HG02943 (cell line): Measurements from ENCODE around the gene RAB26.

Experiments used
- ATAC-seq: cut with Tn5 transposase; IDR thresholded peaks from one replicate; pipeline ENCODE4 v1.9.1; 2021; ENCODE audit warnings: mild to moderate bottlenecking, low read depth, moderate library complexity; ENCODE audit not compliant: unreplicated experiment

The RAB26 gene

DNA sequence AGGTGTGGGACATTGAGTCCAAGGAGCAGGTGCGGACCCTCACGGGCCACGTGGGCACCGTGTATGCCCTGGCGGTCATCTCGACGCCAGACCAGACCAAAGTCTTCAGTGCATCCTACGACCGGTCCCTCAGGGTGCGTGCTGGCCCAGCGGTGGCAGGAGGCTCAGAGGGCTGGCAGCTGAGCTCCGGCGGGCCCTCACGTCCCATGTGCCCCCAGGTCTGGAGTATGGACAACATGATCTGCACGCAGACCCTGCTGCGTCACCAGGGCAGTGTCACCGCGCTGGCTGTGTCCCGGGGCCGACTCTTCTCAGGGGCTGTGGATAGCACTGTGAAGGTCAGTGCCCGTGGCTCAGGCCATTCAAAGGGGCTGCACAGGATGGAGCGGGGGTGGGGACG lies 27.6 kb downstream of the RAB26 start:
- no peak for ATAC-seq

DNA sequence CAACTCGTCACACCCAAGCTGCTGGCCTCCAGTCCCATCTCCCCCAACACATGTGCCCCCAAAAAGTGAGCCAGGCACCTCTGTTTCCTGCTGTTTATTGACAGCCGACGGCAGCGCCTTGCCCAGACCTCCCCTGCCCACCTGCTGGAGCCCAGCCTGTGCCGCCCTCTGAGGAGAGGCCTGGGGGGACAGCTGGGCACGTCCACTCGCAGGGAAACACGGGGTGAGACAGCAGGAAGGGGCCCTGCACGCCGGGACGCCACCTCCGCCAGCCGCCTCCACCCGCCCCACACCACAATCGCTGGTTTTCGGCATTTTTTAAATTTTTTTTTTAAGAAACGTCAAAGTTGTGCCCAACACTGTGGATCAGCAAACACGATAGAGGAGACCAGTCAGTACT lies 28.7 kb downstream of the RAB26 start:
- no peak for ATAC-seq

DNA sequence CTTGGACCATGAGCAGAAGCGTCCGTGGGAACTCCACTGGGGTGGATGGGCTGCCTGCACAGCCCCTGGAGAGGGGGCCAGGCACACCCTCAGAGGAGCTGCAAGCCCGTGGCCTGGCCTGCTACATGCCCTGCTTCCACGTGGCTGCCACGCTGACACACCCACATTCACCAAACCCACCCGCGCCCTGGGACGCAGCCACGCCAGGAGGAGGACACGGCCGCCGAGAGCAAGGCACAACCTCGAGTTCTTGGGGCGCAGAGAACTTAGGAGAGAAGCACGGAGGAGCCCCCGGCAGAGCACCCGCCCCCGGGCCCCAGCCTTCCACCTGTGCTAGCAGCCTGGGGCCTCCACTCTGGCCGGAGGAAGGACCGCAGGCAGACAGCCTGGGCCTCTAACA lies 29.1 kb downstream of the RAB26 start:
- ATAC-seq = no peak

DNA sequence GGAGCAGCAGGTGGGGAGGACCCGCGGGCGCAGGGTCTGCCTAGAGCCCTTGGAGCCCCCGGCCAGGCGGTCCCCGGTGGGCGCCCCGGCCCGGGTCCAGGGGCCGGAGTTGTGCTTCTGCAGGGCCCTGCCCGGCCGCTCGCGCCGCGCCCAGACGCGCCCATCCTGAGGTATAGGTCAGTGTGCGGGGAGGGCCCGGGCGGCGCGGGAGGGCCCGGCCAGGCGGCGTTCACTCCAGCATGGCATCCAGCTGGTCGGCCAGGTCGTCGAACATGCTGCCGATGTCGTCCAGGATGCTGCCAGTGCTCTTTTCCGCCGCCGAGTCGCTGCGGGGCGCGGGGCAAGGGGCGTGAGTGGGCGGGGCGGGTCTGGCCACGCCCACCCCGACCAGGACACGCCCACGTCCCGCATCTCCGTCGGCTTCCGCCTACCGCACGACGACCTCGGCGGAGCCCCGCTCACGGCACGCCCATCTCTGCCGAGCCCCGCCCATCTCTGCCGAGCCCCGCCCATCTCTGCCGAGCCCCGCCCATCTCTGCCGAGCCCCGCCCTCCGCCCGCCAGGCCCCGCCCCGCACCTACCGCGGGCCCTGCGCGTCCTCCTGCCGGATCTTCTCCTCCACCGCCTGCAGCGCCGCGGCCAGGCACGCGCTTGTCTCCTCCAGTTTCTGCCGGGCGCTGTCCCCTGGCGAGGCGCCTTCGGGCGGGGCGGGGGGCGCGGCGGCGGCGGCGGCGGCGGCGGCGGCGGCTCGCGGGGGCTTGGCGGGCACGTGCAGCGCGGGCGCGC lies 30.1 kb downstream of the RAB26 start:
- no peak for ATAC-seq

DNA sequence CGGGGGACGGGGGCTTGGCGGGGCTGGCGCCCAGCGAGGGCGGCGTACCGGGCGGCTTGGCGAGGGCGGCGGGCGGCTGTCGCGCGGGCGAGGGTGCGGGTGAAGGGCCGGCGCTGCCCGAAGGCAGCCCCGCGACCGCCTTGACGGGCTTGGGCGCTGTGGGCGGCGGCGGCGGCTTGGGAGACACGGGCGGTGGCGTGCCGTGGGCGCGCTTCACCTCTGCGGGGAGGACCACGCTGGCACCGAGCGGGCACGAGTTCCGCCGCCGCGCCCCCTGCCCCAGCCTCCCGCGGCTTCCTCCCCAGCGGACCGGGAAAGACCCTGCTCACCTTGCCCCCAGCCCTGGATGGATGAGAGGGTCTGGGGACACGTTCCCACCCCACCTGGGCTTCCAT lies 30.7 kb downstream of the RAB26 start:
- ATAC-seq = no peak

DNA sequence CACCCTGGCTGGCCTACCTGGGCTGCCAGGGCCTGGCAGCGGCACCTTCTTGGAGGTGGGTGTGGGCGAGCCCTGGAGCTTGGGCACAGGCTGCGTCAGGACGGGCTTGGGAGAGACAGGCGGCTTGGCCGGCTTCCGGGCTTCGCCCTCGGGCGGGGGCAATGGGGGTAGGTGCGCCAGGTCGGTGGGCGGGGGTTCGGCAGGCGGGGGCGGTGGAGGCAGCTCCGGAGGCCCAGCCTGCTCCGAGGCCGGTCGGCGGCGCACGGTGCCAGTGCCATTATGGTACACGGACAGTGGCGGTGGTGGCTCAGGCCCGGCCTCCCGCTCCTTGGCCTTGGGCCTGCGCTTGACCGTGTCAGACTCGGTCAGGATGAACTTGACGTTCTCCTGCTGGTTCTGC lies 31.2 kb downstream of the RAB26 start:
- no peak for ATAC-seq

DNA sequence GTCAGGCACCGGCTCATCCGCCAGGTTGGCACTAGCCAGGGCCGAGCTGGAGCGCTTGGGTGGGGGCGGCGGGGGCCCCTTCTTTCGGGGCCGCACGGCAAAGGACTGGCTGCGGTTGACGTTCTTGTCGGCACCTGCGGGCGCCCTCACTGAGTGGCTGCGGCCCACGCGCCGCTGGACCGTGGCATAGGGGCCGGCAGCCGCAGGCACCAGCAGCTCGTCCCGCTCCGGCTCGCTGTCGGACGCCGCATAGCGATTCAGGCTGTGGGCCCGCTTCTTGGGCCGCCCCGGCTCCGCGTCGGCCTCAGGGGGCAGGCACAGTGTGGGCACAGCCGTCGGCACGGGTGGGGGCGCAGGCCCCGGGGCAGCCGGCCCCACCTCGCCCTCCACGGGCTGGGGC lies 32.0 kb downstream of the RAB26 start:
- no peak for ATAC-seq

DNA sequence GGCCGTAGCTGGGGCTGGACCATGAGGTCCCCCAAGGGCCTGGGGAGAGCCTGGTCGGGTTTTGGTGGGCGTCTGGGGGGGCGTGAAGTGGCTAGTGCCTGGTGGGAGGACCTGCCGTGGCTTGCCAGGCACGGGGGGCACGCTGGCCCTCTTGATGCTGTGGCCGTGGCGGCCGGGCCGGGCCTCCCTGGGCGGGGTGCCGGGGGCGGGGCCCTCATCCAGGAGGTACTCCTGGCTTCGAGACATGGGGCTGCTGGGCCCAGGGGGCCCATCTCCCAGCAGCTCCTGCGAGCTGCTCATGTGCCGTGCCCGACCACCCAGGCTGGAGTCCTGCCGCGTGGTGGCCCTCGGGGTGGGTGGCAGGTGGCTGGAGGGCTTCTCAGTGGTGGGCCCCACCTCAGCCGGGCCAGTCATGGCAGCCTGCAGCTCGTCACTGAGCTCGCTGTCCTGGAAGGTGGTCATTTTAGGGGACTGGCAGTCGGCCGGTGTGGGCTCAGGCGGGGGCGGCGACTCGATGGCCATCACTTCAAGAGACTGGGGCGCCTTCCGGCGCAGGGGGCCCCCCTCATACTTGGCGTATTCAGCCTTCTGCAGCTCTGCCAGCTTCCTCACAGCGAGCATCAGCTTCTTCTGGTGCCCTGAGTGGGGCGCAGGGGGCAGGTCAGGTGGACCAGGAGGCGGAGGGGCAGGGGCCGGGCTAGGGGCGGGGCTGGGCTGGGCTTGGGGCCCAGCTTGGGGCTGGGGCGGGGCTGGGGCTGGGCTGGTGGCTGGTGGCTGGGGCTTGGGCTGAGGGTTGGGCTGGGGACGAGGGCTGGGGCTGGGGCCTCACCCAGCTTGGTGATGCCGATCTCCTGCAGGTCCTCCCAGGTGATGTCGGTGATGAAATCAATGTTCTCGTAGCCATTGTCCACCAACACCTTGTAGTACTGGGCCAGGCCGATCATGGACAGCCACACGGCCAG lies 32.8 kb downstream of the RAB26 start:
- ATAC-seq = no peak

DNA sequence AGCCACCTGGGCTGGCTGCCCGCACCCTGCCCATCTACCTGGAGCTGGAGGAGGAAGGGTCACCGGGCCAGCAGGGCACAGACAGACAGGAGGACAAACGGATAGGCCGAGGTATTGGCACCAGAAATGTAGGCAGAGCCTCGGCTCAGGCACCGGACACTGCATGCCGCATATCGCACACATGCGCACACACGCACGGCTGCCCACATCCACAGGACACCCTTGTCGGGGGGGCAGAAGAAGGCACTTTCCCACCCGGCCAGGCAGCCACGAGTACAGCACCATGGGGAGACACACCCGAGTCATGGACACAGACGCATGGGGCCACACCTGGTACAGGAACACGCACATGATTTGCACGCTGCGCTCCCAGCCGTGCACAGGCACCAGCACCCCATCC lies 33.5 kb downstream of the RAB26 start:
- ATAC-seq = no peak

DNA sequence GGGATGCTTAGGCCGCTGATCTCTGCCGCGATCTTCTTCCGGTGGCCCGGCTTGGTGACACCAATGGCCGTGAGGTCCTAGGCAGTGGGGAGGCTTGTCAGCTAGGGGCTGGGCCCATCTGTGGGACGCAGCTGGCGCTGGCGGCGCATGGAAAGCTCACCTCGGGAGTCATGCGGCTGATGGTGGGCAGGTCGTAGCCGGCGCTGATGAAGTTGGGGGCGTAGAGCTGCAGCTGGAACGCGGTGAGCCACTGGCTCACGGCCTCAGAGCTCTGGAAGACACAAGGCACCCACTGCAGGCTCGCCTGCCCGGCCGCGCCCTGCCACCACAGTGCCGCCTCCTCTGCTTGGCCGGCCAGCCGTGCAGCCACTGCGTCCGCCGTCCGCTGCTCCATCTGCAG lies 35.2 kb downstream of the RAB26 start:
- ATAC-seq = no peak

DNA sequence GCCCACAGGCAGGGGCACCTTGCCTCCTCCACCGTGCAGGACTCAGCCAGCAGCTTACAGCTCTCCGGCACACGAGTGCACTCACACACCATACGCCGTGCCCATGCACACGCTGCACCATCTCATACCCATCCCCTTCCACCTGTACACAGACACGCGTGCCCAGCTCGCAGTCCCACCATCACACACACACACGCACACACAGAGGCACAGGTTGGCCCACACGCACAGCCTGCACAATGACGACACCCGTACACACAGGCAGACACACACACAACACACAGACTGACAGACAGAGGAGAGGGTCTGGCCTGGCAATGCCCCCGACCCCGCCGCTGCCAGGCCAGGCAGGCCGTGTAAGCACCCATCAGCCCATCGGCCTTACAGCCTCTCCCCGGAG lies 35.9 kb downstream of the RAB26 start:
- no peak for ATAC-seq

DNA sequence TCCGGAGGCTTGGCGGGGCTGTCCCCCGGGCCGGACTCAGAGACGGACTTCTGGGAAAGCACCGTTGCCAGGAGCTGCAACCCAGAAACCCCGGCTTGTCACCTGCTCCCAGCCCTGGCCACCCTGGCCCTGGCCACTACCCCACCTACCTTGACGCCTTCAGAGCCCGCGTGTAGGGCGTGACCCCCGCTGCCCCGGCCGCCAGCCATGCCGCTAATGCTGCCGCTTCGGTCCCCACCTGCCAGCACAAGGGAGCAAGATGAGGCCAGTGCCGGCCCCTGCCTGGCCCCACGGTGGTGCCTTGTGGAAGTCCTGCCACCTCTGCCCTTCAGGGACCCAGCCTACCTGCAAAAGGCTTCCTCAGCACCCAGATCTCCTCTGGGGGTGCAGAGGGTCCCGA lies 36.5 kb downstream of the RAB26 start:
- ATAC-seq = no peak

DNA sequence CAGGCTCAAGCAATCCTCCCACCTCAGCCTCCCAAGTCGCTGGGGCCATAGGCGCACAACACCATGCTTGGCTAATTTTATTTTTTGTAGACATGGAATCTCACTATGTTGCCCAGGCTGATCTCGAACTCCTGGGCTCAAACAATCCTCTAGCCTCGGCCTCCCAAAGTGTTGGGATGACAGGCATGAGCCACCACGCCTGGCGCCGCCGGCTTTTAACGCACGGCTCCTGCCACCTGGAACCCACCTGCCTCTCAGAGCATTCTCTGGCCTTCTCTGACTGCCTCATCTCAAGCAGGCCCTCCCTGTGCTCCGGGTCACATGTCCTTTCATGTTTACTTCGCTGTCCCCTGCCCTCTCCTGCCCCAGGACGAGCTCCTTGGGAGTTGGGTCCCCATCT lies 37.6 kb downstream of the RAB26 start:
- no peak for ATAC-seq

DNA sequence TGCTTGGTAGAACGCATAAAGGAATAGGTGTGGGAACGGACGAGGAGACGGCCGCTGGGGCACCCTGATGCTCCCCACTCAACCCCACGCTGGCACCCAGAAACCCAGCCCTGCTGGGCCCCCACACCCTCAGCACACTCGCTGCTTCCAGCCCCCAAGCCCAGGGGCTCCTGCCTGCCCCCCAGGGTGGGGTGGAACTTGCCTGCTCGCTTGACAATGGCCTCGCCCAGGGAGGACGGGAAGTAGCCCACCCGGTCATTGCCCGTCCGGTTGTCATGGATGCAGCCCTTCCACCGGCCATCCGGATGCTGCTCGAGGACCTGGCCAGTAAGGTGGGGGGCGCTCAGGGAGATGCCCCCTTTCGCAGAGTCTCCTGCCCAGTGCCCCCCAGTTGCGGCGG lies 38.1 kb downstream of the RAB26 start:
- no peak for ATAC-seq

DNA sequence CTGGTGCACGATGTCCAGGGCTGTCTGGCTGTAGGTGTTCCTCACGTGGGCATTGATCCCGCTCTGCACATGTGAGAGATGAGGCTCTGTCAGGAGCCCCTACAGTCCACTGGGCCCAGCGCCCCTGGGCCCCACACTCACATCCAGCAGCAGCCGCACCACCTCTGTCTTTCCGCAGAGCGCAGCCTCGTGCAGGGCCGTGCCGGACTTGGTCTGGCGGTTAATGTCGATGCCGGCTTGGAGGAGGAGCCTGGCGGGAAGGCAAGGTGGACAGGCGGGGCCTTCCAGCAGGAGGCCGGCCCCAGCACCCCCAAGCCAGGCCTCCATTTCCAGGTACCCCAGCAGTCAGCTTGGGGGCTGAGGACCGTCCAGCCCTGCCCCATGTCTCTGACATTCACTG lies 38.8 kb downstream of the RAB26 start:
- no peak for ATAC-seq

DNA sequence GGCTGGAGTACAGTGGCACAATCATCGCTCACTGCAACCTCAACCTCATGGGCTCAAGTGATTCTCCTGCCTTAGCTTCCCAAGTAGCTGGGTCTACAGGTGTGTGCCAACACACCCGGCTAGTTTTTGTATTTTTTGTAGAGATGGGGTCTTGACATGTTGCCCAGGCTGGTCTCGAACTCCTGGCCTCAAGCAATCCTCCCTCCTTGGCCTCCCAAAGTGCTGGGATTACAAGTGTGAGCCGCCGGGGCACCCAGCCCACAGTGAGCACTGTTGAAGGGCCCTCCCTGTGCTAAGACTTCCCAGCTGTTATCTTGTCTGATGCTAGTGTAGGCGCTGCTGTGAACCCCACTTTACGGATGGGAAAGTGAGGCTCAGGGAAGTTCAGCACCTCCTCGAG lies 40.0 kb downstream of the RAB26 start:
- ATAC-seq = no peak

DNA sequence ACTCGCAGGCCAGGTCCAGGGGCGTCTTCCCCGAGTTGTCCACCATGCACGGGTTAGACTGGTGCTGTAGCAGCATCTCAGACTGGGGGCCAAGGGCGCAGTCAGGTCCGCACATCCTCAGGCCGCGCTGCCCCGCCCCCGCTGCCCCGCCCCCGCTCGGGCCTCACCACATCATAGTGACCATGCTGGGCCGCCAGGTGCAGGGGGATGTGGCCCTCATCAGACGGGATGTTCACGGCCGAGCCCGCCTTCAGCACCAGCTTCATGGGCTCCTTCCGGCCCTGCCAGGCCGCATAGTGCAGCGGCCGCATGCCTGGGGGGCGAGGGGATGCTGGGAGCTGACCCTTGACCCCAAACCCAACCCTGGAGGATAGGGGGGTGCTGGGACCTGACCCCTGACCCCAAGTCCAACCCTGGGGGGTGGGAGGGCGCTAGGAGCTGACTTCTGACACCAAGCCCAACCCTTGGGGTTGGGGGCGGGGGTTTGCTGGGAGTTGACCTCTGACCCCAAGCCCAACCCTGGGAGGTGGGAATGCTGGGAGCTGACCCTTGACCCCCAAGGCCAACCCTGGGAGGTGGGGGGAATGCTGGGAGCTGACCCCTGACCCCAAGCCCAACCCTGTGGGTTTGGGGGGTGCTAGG lies 40.9 kb downstream of the RAB26 start:
- no peak for ATAC-seq

DNA sequence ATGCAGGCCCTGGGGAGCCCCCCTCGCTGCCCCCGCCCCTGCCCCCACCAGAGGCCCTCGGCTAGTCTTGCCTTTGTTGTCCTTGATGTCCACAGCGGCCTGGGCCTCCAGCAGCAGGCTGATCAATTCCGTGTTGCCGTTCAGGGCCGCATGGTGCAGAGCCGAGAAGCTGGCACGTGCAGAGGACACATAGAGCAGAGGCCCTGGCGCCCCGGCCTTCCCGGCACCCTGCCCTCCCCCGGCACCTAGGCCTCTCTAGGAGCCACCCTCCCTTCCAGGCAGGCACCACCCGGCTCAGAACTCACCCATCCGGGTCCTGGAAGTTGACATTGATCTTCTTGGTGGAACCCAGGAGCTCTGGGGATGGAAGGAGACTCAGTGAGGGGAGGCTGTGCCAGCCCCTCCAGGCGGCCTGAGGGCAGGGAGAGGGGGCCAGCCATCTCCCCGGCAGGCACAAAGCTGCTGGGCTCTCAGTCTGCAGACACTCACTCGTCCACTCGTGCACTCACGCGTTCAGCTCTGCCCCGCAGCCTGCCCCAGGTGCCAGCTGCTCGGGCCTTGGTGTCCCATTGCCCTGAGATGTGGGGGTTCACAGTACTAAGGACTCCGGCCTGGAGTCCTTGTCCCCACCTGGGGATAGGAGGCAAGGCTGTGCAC lies 41.7 kb downstream of the RAB26 start:
- ATAC-seq = no peak

DNA sequence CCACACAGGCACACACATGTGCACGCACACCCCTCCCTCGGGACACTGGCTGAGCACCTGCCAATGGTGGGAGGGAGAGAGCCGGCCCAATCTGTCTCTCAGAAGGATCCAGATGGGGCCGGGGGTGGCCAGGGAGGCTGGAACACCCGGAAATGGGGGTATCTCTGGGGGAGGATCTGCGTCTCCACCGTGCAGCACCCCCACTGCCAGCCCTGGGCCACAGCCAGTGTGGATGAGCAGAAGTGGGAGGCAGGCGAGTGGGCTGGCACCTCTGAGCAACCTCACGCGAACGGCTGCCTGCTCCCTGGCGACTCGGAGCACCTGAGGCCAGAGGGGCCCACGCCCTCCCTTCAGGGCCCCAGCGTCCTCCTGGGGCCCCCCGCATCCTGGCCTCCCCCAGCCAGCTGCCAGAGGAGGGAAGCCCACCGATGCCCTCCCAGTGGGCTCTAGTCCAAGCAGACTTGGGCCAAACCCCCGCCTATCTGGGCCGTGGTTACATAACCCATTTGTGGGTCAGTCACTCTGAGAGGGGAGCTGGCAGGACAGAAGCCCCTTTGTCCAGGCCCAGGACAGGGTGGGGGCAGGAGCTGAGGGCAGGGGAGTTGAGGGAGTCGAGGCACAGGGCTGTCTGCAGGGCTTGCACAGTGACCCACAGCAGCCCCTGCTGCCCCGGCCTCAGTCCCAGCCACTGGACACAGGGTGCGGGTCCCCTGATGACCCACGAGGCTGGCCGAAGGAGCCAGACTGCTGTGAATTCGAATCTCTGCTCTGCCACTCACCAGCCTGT lies 42.4 kb downstream of the RAB26 start:
- no peak for ATAC-seq

DNA sequence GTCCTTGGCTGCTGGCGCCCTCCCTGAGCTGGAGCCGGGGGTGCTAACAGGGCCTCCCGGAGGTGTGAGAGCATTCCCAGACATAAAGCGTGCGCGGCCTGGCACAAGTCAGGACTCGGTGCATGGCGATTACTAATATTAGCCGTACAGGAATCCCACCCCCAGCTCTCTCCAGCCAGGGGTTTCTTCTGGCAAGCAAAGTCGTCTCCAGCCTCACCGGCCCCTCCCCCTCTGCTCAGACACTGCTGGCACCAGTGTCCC lies 43.0 kb downstream of the RAB26 start:
- ATAC-seq = no peak
